GM15510 (cell line): Measurements from ENCODE around the gene TENM3.

Source experiments
- POLR2A ChIP-seq: IDR thresholded peaks from 3 replicates; pipeline ENCODE4 v1.6.1; 2011; ENCODE audit warnings: borderline replicate concordance; ENCODE audit not compliant: insufficient read length; ENCODE audit errors: extremely low read depth

Gene TENM3

DNA sequence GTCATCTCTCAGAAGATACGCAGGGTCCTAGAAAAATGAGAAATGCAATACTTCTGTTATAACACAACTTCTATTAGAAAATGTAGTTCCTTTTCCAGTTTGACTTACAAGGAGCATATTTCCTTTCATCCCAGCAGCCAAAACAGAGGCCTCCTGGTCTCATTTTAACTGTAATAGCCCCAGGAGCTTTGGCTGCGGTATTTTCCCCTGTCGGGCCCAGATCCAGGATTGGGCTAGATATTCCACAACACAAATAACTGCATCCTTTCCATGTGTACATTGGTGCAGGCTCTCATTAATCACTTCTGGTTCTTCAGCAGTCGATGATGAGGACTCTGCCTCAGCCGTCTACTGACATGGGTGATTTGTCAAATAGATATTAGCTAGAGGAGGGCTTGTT lies 166.1 kb downstream of the TENM3 start:
- no peak for TF ChIP-seq POLR2A

- TF ChIP-seq POLR2A, result no peak
These were observed 168.2 kb downstream of the TENM3 start for GRCh38 chr4:182411391-182411790.

GRCh38 chr4:182413550-182413949 lies 170.3 kb downstream of the TENM3 start:
- TF ChIP-seq POLR2A, result no peak

DNA sequence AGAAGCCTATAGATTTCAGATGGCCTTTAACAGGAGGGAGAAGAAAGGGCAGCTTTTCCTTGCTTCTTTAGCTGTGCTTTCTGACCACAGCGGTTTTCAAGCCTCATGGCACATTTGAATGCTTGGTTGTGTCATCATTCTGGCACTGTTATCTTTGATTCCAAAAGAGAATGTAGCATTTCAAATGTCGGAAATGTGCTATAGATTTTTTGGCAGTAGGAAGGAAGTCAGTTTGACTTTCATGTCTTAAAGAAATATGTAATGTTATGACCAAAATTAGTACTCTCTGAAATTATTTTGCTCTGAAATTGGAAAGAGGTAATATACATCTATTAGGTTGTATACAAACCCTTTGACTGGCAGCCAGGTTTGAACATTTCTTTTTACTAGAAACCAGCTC lies 171.9 kb downstream of the TENM3 start:
- TF ChIP-seq POLR2A, result no peak

GRCh38 chr4:182416067-182416466 lies 172.9 kb downstream of the TENM3 start:
- TF ChIP-seq POLR2A, result no peak

DNA sequence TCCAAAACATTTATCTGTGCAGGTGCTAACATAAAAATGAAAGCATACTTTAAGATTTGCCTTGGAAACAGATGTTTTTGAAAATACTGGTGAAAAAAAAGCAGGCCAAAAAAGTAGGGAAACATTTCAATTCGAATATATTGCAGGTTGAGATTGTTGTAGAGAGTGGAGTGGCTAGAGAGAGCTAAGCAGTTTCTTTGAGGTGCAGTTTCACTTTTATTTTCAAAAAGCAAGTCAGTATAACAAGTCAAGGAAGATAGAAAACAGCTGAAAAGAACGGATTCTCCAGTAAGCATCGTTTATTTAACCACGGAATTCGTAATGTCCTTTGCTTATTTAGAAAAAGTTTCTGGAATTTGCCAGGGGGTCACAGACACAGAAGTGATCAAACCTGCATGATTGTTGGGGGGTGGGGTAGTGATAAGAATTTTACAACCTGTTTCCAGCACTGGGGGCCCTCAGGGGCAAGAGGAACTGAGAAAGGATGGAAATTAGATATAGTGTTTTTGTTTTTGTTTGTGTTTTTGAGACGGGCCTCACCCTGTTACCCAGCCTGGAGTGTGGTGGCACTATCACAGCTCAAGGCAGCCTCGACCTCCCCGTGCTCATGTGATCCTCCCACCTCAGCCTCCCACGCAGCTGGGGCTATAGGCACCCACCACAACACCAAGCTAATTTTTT lies 175.0 kb downstream of the TENM3 start:
- TF ChIP-seq POLR2A, result no peak

GRCh38 chr4:182420189-182420588 lies 177.0 kb downstream of the TENM3 start:
- no peak for TF ChIP-seq POLR2A

- no peak for TF ChIP-seq POLR2A
These were observed 178.6 kb downstream of the TENM3 start for GRCh38 chr4:182421753-182422152.

DNA sequence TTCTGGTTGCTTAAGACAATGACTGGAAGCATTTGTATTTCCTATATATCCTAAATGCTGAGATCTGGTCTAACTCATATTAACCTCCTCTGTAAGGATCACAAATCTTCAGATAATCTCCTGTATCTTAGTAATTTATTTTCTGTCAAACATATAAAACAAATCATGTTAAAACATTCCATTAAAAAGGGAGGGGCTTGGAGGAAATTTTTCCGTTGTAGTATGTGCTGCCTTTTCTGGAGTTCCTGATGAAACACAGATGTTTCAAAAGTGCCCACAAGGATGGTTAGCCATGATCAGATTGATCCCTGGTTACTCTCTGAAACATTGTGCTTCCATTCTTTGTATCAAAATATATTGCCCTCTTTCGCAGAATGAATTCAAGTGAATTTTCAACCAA lies 182.1 kb downstream of the TENM3 start:
- TF ChIP-seq POLR2A, result no peak

- TF ChIP-seq POLR2A, result no peak
These were observed 183.7 kb downstream of the TENM3 start for GRCh38 chr4:182426901-182427300.

GRCh38 chr4:182427554-182427953 lies 184.4 kb downstream of the TENM3 start:
- TF ChIP-seq POLR2A, result no peak

GRCh38 chr4:182429896-182430295 lies 186.7 kb downstream of the TENM3 start:
- no peak for TF ChIP-seq POLR2A

DNA sequence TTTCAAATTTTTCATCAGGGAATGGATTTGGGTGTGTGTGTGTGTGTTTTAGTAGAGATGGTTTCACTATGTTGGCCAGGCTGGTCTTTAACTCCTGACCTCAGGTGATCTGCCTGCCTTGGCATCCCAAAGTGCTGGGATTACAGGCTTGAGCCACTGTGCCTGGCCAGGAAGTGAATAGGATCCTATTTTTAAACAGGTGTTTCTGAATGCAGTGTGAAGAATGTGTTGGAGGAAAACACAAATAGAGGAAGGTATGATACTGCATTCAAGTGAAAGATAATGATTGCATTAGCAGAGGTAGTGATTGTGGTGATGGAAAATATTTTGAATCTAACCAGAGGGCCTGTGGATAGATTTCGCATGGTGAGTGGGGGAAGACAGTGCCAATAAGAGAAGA lies 189.6 kb downstream of the TENM3 start:
- TF ChIP-seq POLR2A, result no peak

DNA sequence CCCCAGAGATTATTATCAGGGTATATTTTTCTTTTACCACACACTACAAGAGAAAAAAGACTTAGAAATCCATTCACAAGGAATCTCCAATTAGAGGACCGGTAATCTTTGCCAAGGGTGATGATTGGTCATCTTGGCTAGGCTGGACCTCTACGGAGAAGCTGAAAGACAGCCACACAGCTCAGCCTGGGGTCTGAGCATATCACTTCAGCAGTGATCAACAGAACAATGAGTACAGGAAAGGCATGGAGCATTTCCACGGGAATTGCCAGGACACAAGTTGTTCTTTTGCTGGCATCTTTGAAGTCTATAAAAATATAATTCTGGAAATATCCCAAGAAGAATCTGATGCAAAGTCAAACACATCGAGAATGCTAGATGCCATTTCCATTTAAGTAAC lies 191.5 kb downstream of the TENM3 start:
- no peak for TF ChIP-seq POLR2A

- no peak for TF ChIP-seq POLR2A
These were observed 192.2 kb downstream of the TENM3 start for GRCh38 chr4:182435401-182435800.

GRCh38 chr4:182443070-182443469 lies 199.9 kb downstream of the TENM3 start:
- no peak for TF ChIP-seq POLR2A

- no peak for TF ChIP-seq POLR2A
These were observed 204.6 kb downstream of the TENM3 start for GRCh38 chr4:182447767-182448280.

GRCh38 chr4:182448281-182449151 lies 205.3 kb downstream of the TENM3 start:
- TF ChIP-seq POLR2A, result no peak
